H9 (cell line): Measurements from ENCODE around the gene AGR3. TPM values are rescaled to one million over a fixed set of nuclear protein-coding genes. Genes with fewer than 3 reads are reported as not detected.

ENCODE experiments used
- DNase-seq: peaks from one replicate; pipeline ENCODE4 v3.0.0-alpha.2; 2017
- H2AFZ ChIP-seq: one replicate; pipeline ENCODE4 v1.6.1; 2013; ENCODE audit warnings: mild to moderate bottlenecking, low read length, control low read depth, moderate library complexity
- H2AK5ac ChIP-seq: 2 replicates; pipeline ENCODE4 v1.6.1; 2013; ENCODE audit warnings: low read length, control low read depth, mixed read lengths; ENCODE audit not compliant: insufficient read length
- H2BK120ac ChIP-seq: one replicate; pipeline ENCODE4 v1.6.1; 2013; ENCODE audit warnings: low read depth, mild to moderate bottlenecking, low read length, control low read depth, inconsistent platforms; ENCODE audit not compliant: poor library complexity, severe bottlenecking
- H2BK12ac ChIP-seq: 2 replicates; pipeline ENCODE4 v1.6.1; 2013; ENCODE audit warnings: low read length, control low read depth, mixed read lengths, low read depth; ENCODE audit not compliant: insufficient read length
- H2BK15ac ChIP-seq: 2 replicates; pipeline ENCODE4 v1.6.1; 2013; ENCODE audit warnings: low read depth, low read length, control low read depth
- H2BK20ac ChIP-seq: one replicate; pipeline ENCODE4 v1.6.1; 2013; ENCODE audit warnings: low read depth, mild to moderate bottlenecking, low read length, control low read depth, inconsistent platforms; ENCODE audit not compliant: poor library complexity, severe bottlenecking
- H2BK5ac ChIP-seq: 2 replicates; pipeline ENCODE4 v1.6.1; 2013; ENCODE audit warnings: low read length, control low read depth, mixed read lengths; ENCODE audit not compliant: insufficient read length
- H3K14ac ChIP-seq: 2 replicates; pipeline ENCODE4 v1.6.1; 2013; ENCODE audit warnings: low read length, control low read depth; ENCODE audit not compliant: insufficient read depth
- H3K18ac ChIP-seq: 2 replicates; pipeline ENCODE4 v1.6.1; 2013; ENCODE audit warnings: low read depth, mild to moderate bottlenecking, mixed read lengths, low read length, control low read depth; ENCODE audit not compliant: insufficient read length
- H3K23ac ChIP-seq: 2 replicates; pipeline ENCODE4 v1.6.1; 2013; ENCODE audit warnings: low read length, control low read depth, mixed read lengths, low read depth; ENCODE audit not compliant: insufficient read length
- H3K23me2 ChIP-seq: 2 replicates; pipeline ENCODE4 v1.6.1; 2013; ENCODE audit warnings: low read depth, mild to moderate bottlenecking, mixed read lengths, low read length, control low read depth; ENCODE audit not compliant: insufficient read length, poor library complexity, severe bottlenecking
- H3K27ac ChIP-seq: 2 replicates; pipeline ENCODE4 v1.5.1; 2013; ENCODE audit warnings: low read length, control low read depth, mixed read lengths, low read depth; ENCODE audit not compliant: insufficient read length
- H3K27me3 ChIP-seq: 2 replicates; pipeline ENCODE4 v1.6.1; 2013; ENCODE audit warnings: low read length, control low read depth, inconsistent platforms; ENCODE audit not compliant: insufficient read depth
- H3K4ac ChIP-seq: 2 replicates; pipeline ENCODE4 v1.6.1; 2013; ENCODE audit warnings: low read depth, mild to moderate bottlenecking, control low read depth, inconsistent platforms, low read length, moderate library complexity
- H3K4me1 ChIP-seq: 2 replicates; pipeline ENCODE4 v1.6.1; 2013; ENCODE audit warnings: low read length, control low read depth, inconsistent platforms; ENCODE audit not compliant: insufficient read depth
- H3K4me2 ChIP-seq: 2 replicates; pipeline ENCODE4 v1.6.1; 2013; ENCODE audit warnings: low read length, control low read depth, mixed read lengths; ENCODE audit not compliant: insufficient read length, insufficient read depth
- H3K56ac ChIP-seq: 2 replicates; pipeline ENCODE4 v1.6.1; 2013; ENCODE audit warnings: low read depth, mild to moderate bottlenecking, mixed read lengths, low read length, control low read depth; ENCODE audit not compliant: insufficient read length
- H3K79me1 ChIP-seq: 2 replicates; pipeline ENCODE4 v1.6.1; 2013; ENCODE audit warnings: low read depth, mild to moderate bottlenecking, moderate library complexity, low read length, control low read depth, inconsistent platforms; ENCODE audit not compliant: insufficient read depth, poor library complexity, severe bottlenecking
- H3K79me2 ChIP-seq: 2 replicates; pipeline ENCODE4 v1.6.1; 2013; ENCODE audit warnings: low read length, control low read depth, inconsistent platforms; ENCODE audit not compliant: insufficient read depth
- H3K9ac ChIP-seq: 2 replicates; pipeline ENCODE4 v1.6.1; 2013; ENCODE audit warnings: low read length, control low read depth, mixed read lengths; ENCODE audit not compliant: insufficient read length; ENCODE audit errors: extremely low read depth
- H3K9me3 ChIP-seq: one replicate; pipeline ENCODE4 v1.6.1; 2013; ENCODE audit warnings: low read depth, low read length, inconsistent platforms; ENCODE audit not compliant: control insufficient read depth
- H3T11ph ChIP-seq: one replicate; pipeline ENCODE4 v1.6.1; 2013; ENCODE audit warnings: mild to moderate bottlenecking, low read length, control low read depth, inconsistent platforms
- H4K20me1 ChIP-seq: one replicate; pipeline ENCODE4 v1.6.1; 2013; ENCODE audit not compliant: control insufficient read depth, insufficient read length, insufficient read depth
- H4K5ac ChIP-seq: 2 replicates; pipeline ENCODE4 v1.6.1; 2013; ENCODE audit warnings: low read depth, mild to moderate bottlenecking, mixed read lengths, low read length, control low read depth; ENCODE audit not compliant: insufficient read length
- H4K8ac ChIP-seq: replicated peaks from 2 replicates; pipeline ENCODE4 v1.6.1; 2013; ENCODE audit warnings: low read length, control low read depth, mixed read lengths, low read depth; ENCODE audit not compliant: insufficient read length
- H4K91ac ChIP-seq: 2 replicates; pipeline ENCODE4 v1.6.1; 2013; ENCODE audit warnings: low read depth, mild to moderate bottlenecking, moderate library complexity, mixed read lengths, low read length, control low read depth; ENCODE audit not compliant: insufficient read length
- H3K27ac Mint-ChIP-seq, 3 experiments: 2 replicates in 2 of 3; 3 replicates in 1 of 3; pipeline ENCODE4 v1.8.0; 2020 to 2021; ENCODE audit warnings: mixed read lengths in 3 of 3, mild to moderate bottlenecking in 1 of 3, moderate library complexity in 1 of 3
- H3K27me3 Mint-ChIP-seq: 2 replicates; pipeline ENCODE4 v1.8.0; 2021; ENCODE audit warnings: low read depth, mild to moderate bottlenecking, moderate library complexity, mixed read lengths
- H3K36me3 Mint-ChIP-seq, 3 experiments: 2 replicates in 2 of 3; 3 replicates in 1 of 3; pipeline ENCODE4 v1.8.0; 2020 to 2021; ENCODE audit warnings: low read depth in 3 of 3, mixed read lengths in 3 of 3; ENCODE audit not compliant: insufficient read depth in 1 of 3
- H3K4me1 Mint-ChIP-seq, 2 experiments: 2 replicates each; pipeline ENCODE4 v1.8.0; 2020; ENCODE audit warnings: mixed read lengths in 2 of 2
- H3K4me3 Mint-ChIP-seq, 2 experiments: 2 replicates in 1 of 2; 3 replicates in 1 of 2; pipeline ENCODE4 v1.8.0; 2020 to 2021; ENCODE audit warnings: mild to moderate bottlenecking in 2 of 2, mixed read lengths in 2 of 2, moderate library complexity in 1 of 2
- H3K9me3 Mint-ChIP-seq, 2 experiments: 2 replicates in 1 of 2; 3 replicates in 1 of 2; pipeline ENCODE4 v1.8.0; 2020; ENCODE audit warnings: mild to moderate bottlenecking in 2 of 2, mixed read lengths in 2 of 2, moderate library complexity in 1 of 2
- WGBS: extraction: QIAGEN DNeasy Blood & Tissue Kit; methylation state at CpG from one replicate; pipeline ENCODE4 v1.1.7; 2013; ENCODE audit warnings: missing lambda C conversion rate, low lambda C conversion rate, mixed read lengths; ENCODE audit not compliant: insufficient read length; ENCODE audit errors: extremely low coverage; 5-methylcytosine and 5-hydroxymethylcytosine counted together
- total RNA-seq: library from RNA; stranded (reverse); gene quantifications from 2 replicates; pipeline ENCODE4 v1.2.1, GENCODE V29; 2021
- TF ChIP-seq, protein P1 (sequence below): fragments of 200-600 bp; sonication (generic); conservative IDR thresholded peaks from 3 replicates; pipeline ENCODE4 v1.8.0; 2021; ENCODE audit warnings: antibody characterized with exemption, mild to moderate bottlenecking

Gene AGR3
- total RNA-seq, 1 experiment from 2014 or later: not detected

DNA sequence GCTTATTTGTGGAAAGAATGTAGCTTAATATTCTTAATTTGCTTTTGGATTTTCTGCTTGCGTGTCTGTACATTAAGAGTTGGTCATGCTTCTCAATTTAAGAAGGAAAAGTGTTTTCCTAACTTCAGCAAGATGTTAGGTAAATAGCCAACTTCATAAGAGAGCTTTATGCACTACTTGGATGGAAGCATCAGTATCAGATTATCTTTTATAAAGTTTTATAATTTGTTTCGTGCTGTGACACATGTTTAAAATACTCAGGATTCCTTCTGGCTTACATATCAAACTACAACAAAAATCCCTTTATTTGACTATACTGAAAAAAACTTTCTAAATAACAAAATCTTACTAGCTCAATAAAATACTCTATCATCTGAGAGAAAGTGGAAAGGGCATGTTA lies 42.1 kb downstream of the AGR3 start:
- Histone ChIP-seq H3K79me2 (no peaks in the 10 kb centered on the region), H2AFZ (no peak overlapping the region), H3K14ac (no peak overlapping the region), H3K18ac (no peak overlapping the region), H3K4me2 (no peak overlapping the region), H2BK12ac (no peak overlapping the region), H4K20me1 (no peaks in the 10 kb centered on the region), H3K27me3 (no peaks in the 10 kb centered on the region), H2BK15ac (no peak overlapping the region), H3K27ac (no peak overlapping the region), H3K56ac (no peak overlapping the region), H4K8ac (no peak overlapping the region), H3K79me1 (no peaks in the 10 kb centered on the region), H3K4me1 (no peaks in the 10 kb centered on the region), H2BK20ac (no peak overlapping the region), H4K5ac (no peak overlapping the region), H3T11ph (no peak overlapping the region), H4K91ac (no peak overlapping the region), H2BK120ac (no peak overlapping the region), H3K9ac (no peak overlapping the region), H2BK5ac (no peak overlapping the region), H3K23ac (no peak overlapping the region), H3K9me3 (no peaks in the 10 kb centered on the region), H3K4ac (no peak overlapping the region), H3K23me2 (no peaks in the 10 kb centered on the region), H2AK5ac (no peak overlapping the region)
- H3K27ac Mint-ChIP-seq: peak overlapping the region in 2 of 3 experiments; percentile 21 to 78; a peak in 3 of 7 replicates
- H3K9me3 Mint-ChIP-seq: no peaks in the 10 kb centered on the region
- no peaks in the 10 kb centered on the region for H3K27me3 Mint-ChIP-seq
- no peak overlapping the region for H3K4me3 Mint-ChIP-seq
- no peak for DNase-seq
- TF ChIP-seq, protein P1, sequence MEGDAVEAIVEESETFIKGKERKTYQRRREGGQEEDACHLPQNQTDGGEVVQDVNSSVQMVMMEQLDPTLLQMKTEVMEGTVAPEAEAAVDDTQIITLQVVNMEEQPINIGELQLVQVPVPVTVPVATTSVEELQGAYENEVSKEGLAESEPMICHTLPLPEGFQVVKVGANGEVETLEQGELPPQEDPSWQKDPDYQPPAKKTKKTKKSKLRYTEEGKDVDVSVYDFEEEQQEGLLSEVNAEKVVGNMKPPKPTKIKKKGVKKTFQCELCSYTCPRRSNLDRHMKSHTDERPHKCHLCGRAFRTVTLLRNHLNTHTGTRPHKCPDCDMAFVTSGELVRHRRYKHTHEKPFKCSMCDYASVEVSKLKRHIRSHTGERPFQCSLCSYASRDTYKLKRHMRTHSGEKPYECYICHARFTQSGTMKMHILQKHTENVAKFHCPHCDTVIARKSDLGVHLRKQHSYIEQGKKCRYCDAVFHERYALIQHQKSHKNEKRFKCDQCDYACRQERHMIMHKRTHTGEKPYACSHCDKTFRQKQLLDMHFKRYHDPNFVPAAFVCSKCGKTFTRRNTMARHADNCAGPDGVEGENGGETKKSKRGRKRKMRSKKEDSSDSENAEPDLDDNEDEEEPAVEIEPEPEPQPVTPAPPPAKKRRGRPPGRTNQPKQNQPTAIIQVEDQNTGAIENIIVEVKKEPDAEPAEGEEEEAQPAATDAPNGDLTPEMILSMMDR: no peak
- peaks cover 8 to 10% of the 10 kb centered on the region in 2 experiments for H3K4me1 Mint-ChIP-seq
- WGBS: no CpG with 5 or more reads among the region's 2 CpGs
- no peaks in the 10 kb centered on the region for H3K36me3 Mint-ChIP-seq
